GM12801 (cell line): ENCODE data around the gene HGFAC.

Experiments used
- CTCF ChIP-seq: IDR thresholded peaks from one replicate; pipeline ENCODE4 v1.5.1; 2011; ENCODE audit warnings: control low read depth; ENCODE audit not compliant: insufficient read length; ENCODE audit errors: extremely low read depth

HGFAC gene

GRCh38 chr4:3422241-3422801, 19.4 kb upstream of the HGFAC start:
- no peak for TF ChIP-seq CTCF

GRCh38 chr4:3422808-3423297, 18.9 kb upstream of the HGFAC start:
- no peak for TF ChIP-seq CTCF

- TF ChIP-seq CTCF = no peak
Observed at GRCh38 chr4:3423406-3423805, 18.4 kb upstream of the HGFAC start.

- no peak for TF ChIP-seq CTCF
Observed at GRCh38 chr4:3423952-3424351, 17.8 kb upstream of the HGFAC start.

GRCh38 chr4:3424522-3425095, 17.2 kb upstream of the HGFAC start:
- no peak for TF ChIP-seq CTCF

GRCh38 chr4:3426465-3427133, 15.2 kb upstream of the HGFAC start:
- no peak for TF ChIP-seq CTCF

- TF ChIP-seq CTCF = no peak
Observed at GRCh38 chr4:3427134-3427476, 14.7 kb upstream of the HGFAC start.
